ENCODE results near the gene MCM10.
"Not testable (repeated sequence)": the region's sequence is repeated elsewhere in the genome, so short reads cannot be mapped to it uniquely, and the experiment has no call there.

MCM10 gene

DNA sequence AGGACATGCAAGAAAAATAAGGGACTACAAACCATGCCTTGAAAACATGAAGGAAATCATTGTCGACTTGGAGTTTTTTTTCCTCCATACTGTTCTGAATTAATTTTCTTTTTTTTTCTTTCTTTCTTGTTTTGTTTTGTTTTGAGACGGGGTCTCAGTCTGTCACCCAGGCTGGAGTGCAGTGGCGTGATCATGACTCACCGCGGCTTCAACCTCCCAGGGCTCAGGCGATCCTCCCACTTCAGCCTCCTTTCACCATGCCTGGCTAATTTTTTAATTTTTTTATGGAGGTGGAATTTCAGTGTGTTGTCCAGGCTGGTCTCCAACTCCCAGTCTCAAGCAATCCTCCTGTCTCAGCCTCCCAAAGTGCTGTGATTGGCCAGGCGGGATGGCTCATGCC is 61.2 kb downstream of the MCM10 start:
- DNase-seq = no peak

DNA sequence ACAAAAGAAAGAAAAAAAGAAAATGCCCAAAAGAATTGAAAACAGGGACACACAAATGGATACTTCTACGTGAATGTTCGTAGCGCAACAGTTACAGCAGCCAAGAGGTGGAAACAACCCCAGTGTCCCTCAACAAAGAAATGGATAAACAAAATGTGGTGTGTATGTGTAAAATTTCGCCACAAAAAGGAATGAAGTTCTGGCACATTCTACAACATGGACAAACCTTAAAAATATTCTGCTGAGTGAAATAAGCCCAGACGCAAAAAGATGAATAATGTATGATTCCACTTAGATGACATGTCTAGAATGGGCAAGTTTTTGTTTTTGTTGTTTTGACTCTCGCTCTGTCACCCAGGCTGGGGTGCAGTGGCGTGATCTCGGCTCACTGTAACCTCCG is 61.9 kb downstream of the MCM10 start:
- DNase-seq = no peak

GRCh38 chr10:13224210-13224995 is 63.0 kb downstream of the MCM10 start:
- no peak for DNase-seq

- DNase-seq = no peak
These were observed 64.2 kb downstream of the MCM10 start for GRCh38 chr10:13225601-13226000.

DNA sequence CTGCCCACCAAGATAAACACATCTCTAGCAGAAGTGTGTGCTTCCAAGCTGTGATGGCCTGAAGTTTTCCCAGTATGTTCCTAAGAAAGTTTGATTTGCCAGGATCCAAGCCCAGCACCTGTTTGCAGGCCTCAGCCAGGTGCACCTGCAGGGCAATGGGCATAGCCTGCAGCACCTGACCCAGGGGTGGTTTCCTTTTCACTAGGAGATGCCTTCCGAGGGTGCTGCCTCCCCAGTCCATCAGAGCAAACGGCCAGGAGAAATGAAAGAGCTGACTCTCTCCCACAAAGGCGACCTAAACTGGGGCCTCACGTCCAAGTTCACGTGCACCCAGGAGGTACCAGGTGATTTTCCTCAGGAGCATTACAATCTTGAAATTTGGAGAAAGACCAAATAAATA is 65.7 kb downstream of the MCM10 start:
- no peak for DNase-seq

GRCh38 chr10:13231190-13231589 is 69.8 kb downstream of the MCM10 start:
- DNase-seq = no peak

GRCh38 chr10:13231808-13232207 is 70.5 kb downstream of the MCM10 start:
- no peak for DNase-seq

DNA sequence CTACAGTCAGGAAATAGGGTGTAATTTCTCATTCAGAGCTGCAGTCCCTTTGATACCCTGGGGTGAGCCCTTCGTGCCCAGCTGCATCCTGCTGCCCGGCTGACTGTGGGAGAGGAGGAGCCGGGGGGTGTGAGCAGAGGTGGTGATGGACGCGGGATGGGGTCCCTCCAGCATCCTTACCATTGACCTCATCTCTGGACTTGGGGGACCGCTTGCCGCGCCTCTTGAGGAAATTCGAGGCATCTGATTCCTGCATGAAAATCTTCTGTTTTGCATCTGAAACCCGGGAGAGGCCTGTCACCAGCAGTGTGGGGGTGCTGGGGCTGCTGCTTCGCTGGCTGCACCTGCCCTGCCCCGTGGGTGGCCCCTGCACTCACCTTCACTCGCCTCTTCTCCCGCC is 72.0 kb downstream of the MCM10 start:
- DNase-seq = no peak

- DNase-seq = no peak
These were observed 72.8 kb downstream of the MCM10 start, which contains the start of gene UCMA for GRCh38 chr10:13234172-13234571. Gene UCMA (minus strand): TSS chr10:13234374. CDS start chr10:13234258, 116 bp downstream.

GRCh38 chr10:13234736-13235135 is 73.4 kb downstream of the MCM10 start:
- not testable (repeated sequence) for DNase-seq

GRCh38 chr10:13236638-13237037 is 75.3 kb downstream of the MCM10 start:
- DNase-seq = no peak

DNA sequence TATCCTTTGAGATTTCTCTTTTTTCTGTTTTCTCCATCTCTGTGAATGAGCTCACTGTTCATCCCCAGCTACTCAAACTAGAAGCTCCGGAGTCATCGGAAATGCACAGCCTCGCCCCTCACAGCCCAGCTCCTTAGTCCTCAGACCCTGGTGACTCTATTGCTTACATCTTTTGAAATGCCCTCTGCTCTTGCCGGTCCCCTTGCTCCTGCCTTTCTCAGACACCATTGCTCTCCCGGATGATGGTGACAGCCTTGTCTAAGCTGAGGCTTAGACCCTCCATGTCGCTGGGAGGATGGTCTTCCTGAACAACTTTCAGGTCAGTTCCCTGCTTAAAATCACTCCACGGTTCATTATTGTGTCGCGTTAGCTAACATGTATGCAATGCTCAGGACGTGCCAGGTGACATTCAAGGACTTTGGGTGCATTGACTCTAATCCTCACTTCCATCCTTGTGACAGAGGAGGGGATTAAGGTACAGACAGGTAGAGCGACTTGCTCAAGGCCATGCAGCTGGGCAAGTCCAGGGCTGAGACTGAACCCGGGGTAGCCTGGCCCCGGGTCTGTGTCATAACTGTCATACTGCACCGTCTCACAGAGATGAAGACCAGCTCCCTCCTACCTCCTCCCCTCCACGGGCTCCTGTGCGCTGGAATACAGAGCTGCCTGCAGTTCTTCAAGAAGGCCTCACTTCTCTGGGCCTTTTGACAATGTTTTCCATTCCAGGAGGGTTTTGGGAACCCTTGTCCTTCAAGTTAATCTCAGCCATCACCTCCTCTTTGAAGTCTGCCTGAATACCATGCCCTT is 77.1 kb downstream of the MCM10 start:
- DNase-seq = no peak

DNA sequence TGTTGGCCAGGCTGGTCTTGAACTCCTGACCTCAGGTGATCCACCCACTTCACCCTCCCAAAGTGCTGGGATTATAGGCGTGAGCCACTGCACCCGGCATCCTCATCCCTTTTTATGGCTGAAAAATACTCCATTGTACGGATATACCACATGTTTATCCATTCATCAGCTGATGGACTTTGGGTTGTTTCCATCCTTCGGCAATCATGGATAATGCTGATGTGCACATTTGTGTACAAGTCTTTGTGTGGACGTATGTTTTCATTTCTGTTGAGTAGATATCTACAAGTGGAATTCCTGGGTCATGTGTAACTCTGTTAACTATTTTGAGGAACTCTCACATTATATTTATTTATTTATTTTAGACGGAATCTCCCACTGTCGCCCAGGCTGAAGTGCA is 78.6 kb downstream of the MCM10 start:
- no peak for DNase-seq

- no peak for DNase-seq
These were observed 80.3 kb downstream of the MCM10 start for GRCh38 chr10:13241613-13242012.

DNA sequence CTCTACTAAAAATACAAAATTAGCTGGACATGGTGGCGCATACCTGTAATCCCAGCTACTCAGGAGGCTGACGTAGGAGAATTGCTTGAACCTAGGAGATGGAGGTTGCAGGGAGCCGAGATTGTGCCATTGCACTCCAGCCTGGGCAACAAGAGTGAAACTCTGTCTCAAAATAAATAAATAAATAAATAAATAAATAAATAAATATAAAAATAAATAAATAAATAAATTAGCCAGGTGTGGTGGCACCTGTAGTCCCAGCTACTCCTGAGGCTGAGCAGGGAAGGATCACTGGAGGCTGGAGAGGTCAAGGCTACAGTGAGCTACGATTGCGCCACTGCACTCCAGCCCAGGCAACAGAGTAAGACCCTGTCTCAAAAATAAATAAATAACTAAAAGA is 80.9 kb downstream of the MCM10 start:
- not testable (repeated sequence) for DNase-seq

DNA sequence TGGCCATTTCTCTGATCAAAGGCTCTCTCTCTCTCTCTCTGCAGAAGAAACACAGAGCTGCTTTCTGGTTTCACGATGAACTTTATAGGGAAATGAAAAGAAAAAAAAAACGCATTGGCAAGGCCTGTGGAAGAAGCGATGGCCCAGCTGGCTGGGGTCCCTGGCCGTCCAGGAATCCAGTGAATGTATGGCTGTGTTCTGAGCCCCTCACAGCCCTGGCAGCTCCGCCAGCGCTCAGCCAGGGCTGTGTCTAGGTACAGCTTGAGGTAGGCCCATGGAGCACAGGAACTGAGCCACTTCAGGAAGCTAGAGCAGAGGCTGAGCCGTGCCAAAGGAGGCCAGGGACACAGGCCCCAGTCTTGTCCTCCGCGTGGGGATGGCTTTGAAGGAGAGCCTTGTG is 85.9 kb downstream of the MCM10 start:
- no peak for DNase-seq

DNA sequence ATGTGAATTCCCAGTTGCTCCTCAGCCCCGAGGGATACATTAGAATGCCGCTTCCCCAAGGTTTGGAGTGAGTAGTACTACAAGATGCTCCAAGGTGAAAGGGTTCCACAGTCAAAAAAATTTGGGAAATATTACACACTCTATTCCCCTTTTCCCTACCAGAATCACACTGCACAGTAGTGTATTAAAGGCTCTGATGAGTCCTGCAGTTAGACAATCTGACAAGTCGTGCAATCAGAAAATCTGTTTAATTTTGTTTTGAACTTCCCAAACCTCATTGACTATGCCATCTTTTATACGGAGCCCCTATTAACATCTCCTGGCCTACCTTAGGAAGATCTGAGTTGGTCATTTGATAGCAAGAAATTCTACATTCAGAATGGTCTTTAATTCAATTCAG is 86.4 kb downstream of the MCM10 start:
- DNase-seq = no peak

DNA sequence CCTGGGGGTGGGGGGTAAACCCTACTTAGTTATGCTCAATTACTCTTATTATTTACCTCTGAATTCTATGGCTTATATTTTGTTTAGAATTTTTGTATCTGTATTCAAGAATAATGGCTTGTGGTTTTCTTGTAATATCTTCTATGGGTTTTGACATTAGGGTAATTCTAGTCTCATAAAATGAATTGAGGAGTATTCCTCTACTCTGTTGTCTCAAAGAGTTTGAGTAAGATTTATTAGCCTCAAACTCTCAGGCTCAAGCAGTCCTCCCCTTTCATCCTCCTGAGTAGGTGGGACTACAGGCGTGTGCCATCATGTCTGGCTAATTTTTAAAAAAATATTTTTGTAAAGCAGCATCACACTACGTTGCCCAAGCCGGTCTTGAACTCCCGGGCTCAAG is 92.4 kb downstream of the MCM10 start:
- no peak for DNase-seq

DNA sequence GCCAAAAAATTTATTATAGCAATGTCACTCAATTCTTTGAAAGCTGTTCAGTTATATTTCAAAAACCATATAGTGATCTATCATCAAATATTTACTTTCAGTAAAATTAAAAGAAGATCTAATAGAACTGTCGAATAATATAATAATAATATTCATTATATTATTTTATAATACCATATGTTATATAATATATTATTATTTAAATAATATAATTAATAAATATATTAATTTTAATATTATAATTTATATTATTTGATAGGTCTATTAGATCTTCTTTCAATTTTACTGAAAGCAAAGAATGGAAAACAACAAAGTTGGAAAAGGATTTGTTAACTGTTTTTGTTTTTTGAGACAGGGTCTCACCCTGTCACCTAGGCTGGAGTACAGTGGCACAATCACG is 95.3 kb downstream of the MCM10 start:
- no peak for DNase-seq

- no peak for DNase-seq
These were observed 96.3 kb downstream of the MCM10 start for GRCh38 chr10:13257621-13258140.

All from suppressor macrophage treated with lipopolysaccharide for 1 hour (primary cell).